NCI-H2196 treated with DMSO at 0.1 percent for 48 hours (cell line): Measurements from ENCODE around the gene NOTCH1.

Experiments used
- DNase-seq: peaks from one replicate; lab custom pipeline; 2025; ENCODE audit not compliant: unreplicated experiment; lab: John Stamatoyannopoulos, UW

The NOTCH1 gene

DNA sequence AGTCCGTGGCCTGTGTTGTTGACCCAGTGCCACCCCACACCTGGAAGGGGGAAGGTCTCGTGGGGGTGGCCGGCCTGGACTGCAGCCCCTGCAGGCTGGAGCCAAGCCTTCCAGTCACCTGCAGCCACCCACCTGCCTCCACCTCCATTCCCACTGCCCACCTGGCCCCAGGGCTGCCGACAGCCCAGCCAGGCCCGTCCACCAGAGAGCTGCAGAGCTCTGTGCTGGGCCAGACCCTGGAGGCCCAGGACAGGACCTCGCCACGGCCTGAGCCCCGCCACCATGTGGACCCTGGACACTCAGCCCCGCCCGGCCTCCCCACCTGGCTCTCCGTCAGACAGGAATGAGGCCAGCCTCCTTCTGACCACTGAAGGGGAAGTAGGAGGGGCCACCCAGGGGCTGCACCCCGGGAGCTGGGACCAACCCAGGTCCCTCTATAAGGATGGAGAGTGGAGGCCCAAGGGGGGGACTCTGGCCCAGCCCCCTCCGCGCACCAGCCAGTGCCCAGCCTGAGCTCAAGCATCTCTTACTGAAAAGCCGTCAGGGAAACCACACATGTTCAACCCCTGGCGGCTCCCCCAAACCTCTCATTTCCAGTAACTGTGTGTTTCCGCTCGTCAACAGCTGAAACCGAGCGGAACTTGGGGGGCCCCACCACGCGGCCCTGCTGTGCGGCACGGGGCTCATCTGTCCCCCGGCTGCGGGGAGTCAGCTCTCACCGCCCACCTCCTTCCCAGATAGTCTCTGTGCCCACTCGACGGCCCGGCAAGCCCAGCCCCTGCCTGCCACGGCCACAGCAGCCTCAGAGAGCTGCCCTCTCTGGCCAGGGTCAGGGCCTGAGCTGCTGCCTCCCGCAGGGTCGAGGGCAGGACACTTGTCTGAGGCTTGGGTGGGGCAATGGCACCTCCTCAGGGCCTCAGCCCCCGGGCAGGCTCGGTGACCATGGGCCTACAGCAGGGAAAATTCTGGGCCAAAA is 12.8 kb downstream of the NOTCH1 start:
- DNase-seq, result no peak

DNA sequence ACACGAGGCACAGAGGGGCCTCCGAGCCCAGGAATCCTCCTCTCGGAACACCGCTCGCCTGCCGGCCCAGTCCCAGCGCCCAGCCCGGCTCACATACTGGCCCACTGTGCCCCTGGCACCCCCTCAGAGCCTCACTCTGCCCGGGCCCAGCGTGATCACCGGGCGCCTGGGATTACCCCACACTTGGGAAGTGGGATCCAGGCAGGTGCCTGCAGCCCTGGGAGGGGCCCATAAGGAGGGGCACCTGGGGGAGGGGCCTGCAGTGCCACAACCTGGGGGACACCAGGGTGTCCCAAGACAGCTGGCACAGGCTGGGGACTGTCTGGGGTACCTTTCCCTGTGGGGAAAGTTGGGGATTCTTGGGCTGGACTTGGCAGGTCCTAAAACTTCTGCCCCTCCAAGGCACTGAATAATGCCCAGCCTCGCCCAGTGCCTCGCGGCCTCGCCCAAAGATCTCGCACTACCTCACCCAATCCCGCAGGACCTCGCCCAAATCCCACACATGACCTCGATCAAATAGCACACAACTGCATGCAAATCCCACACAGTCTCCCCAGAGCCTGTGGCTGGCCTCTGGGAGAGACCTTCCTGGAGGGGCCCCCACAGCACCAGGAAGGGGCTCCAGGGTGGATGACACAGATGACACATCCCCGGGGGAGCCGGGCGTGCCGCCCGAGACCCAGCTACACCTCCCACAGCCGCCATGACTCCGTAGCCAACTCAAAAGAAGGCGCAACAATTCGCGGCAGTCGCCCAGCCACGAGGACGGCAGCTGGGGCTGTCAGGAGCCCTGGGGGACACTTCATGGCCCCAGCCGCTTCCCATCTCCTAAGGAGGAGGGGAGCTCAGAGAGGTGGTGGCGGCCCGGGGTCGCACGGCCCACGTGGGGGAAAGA is 13.7 kb downstream of the NOTCH1 start:
- no peak for DNase-seq

- no peak for DNase-seq
Measured at GRCh38 chr9:136531186-136531903, 14.5 kb downstream of the NOTCH1 start.

- no peak for DNase-seq
Measured at GRCh38 chr9:136530461-136531089, 15.3 kb downstream of the NOTCH1 start.

DNA sequence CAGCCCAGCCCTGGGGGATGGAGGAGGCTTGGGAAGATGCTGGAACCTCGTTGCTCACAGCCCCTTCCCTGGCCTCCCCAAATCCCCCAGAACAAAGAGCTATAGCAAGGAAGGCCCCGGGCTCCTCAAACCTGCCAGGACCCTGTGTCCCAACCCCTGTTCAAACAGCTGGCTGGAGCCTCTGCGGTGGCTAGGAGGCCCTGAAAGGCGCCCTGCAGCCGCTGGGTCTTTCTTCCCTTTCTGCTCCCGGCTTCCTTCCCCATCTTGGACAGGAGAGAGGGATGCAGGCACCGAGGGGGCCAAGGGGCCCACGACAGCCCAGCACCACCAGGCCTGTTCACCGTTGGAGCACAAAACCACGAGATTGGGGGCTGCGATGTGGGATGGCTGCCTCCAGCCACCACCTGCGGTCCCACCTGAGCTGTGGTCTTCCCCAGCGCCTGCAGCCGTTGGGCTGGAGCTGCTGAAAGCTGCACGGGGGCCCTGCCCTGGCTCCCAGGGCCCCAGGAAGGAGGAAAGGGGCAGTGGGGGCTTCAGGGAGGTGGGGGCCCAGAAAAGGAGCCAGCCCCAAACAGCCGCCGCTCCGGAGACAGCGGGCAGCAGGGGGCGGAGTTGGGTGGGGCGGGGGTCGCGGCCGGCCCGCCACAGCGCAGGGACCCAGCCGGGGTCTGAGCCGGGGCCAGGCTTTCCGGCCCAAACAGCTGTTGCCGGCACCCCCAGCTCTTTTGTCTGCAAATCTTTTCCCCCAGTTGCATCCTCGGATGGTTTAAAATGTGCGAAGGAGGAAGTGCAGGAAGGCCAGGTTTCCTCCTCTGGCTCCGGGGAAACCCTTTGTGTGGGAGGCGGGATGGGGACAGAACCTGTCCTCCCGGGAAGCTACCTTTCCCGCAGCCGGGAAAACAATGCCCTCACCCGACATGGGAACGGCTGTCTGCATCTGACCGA is 16.1 kb downstream of the NOTCH1 start:
- no peak for DNase-seq

DNA sequence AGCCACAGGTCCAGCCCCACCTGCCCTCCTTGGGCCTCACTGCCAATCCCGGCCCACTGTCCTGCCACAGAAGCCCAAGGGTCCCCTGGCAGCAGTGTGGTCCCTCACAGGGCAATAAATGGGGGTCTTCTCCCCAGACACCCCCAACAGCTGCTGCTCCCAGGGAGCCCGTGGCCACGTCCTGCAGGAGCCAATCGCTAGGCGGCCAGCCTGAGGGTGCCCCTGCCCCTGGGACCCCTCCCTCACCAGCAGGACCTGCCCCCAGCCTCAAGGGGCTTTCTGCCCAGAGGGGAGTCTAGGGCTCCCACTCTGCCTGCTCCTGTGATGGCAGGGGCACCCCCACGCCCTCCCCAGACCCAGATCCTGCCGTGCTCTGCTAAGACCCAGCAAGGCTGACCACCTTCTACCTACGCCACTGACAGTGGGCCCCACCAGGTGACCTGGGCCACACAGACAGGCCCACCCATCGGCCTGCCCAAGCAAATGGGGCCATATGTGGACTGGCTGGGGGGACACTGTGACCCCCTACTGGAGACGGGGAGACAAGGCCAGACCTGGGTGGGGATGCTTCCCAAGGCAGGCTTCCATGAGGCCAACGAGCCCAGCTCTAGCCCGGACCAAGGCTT is 17.0 kb downstream of the NOTCH1 start:
- DNase-seq, result no peak

- DNase-seq, result peak; percentile 47
Measured at GRCh38 chr9:136527721-136528710, 17.8 kb downstream of the NOTCH1 start.

GRCh38 chr9:136527131-136527530 is 18.7 kb downstream of the NOTCH1 start:
- DNase-seq, result no peak

- peak; percentile 57 for DNase-seq
Measured at GRCh38 chr9:136526625-136527066, 19.2 kb downstream of the NOTCH1 start.

DNA sequence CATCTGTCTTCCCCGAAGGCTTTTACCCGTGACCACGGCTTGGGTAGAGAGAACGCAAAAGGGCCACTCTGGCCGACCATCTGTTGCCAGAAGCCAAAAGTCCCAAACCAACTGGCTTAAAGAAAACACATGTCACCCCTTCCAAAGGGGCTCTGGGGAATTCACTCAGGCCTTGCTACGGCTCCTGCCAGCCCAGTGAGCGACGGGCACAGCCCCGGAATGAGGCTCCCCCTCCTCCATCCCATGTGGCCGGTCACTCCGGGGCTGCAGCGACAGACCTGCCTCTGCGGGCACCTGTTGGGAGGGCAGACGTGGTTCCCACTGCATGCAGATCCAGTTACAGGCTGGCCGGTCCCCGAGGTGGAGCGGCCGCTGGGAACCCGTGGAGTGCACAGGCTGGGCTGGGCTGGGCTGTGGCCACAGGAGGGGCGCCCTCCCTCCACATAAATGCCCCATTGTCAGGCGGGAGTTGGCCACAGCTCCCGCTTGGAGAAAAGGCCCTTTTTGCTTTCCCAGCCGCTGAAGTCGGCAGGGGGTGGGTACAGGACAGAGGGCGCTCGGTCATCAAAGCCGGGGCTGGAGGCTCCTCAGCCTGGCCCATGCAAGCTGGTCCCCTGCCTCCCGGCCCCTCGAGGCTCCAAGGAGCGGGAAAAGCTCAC is 19.9 kb downstream of the NOTCH1 start:
- DNase-seq, result peak; percentile 19

- no peak for DNase-seq
Measured at GRCh38 chr9:136525207-136525606, 20.6 kb downstream of the NOTCH1 start.

- DNase-seq, result no peak
Measured at GRCh38 chr9:136522314-136523237, 23.3 kb downstream of the NOTCH1 start.

GRCh38 chr9:136521537-136521936 is 24.3 kb downstream of the NOTCH1 start:
- no peak for DNase-seq

DNA sequence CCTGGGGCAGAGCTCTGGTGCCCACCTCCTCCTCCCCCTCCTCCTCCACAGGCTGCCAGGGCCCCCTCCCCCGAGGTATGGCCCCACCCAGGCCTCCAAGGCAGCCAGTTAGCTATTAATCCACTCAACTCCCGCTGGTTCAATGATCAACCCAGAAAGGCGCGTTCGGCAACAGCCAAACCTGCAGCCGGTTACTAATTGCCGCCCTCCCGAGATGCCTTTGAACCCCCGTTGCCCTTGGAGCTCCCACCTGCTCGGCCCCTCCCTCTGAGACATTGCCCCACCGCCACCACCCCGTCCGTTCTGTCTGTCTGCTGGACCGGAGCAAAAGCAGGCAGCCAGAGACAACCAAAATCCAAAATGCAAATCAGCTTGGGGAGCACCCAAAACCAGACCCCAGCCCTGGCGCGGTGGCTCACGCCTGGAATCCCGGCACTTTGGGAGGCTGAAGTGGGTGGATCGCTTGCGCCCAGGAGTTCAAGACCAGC is 25.8 kb downstream of the NOTCH1 start:
- DNase-seq, result no peak

- no peak for DNase-seq
Measured at GRCh38 chr9:136519263-136520052, 26.4 kb downstream of the NOTCH1 start.
